Measurements from ENCODE around the gene GAL3ST3.
"Not testable (repeated sequence)": the region's sequence is repeated elsewhere in the genome, so short reads cannot be mapped to it uniquely, and the experiment has no call there.

Gene GAL3ST3

GRCh38 chr11:66042227-66042995, 6.5 kb downstream of the GAL3ST3 start:
- no peak for FAIRE-seq

- no peak for FAIRE-seq
Measured at GRCh38 chr11:66039765-66040164, 9.2 kb downstream of the GAL3ST3 start.

DNA sequence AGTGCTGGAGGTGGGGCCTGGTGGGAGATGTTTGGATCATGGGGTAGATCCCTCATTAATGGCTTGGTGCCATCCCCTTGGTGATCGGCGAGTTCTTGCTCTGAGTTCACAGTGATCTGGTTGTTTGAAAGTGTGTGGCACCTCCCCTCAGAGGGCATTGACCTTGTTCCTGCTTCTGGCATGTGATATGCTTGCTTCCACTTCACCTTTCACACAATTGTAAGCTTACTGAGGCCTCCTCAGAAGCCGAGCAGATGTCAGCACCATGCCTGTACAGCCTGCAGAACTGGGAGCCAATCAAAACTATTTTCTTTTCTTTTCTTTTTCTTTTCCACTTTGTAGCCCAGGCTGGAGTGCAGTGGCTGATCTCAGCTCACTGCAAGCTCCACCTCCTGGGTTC, 11.6 kb downstream of the GAL3ST3 start:
- no peak for FAIRE-seq

DNA sequence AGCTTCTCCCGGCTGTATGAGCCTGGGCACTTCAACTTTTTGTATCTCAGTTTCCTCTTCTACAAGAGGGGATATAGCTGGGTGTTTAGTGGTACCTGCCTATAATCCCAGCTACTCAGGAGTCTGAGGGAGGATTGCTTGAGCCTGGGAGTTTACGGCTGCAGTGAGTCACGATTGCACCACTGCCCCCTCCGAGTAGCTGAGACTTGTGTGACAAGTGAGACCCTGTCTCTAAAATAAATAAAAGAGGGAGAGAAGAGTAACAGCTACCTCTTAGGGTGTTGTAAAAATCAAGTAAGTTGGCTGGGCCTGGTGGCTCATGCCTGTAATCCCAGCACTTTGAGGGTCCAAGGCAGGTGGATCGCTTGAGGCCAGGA, 12.6 kb downstream of the GAL3ST3 start:
- no peak for FAIRE-seq

GRCh38 chr11:66035653-66036333, 13.2 kb downstream of the GAL3ST3 start:
- no peak for FAIRE-seq

DNA sequence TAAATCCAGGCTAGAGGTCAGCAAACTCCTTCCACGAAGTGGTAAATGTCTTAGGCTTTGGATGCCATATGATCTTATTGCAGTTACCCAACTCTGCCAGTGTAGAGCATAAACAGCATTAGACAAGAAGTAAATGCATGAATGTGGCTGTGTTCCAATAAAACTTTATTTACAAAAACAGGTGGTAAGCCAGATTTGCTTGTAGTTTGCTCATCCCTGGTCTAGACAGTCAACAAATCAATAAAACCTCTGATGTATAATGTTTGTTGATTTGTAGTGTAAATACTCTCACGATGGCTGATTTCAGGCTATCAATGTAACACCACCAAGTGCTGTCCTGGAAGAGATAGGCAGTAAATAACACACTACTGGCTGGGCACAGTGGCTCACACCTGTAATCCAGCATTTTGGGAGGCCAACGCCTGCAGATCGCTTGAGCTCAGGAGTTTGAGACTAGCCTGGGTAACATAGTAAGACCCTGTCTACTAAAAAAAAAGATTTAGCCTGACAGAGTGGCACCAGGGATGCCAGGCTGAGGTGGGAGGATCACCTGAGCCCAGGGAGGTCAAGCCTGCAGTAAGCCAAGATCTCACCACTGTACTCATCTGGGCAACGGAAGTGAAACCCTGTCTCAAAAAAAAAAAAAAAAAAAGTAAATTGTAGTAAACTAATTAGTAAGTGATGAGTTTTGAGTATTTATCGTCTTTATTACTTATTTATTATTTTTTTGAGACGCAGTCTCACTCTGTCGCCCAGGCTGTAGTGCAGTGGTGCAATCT, 15.8 kb downstream of the GAL3ST3 start:
- no peak for FAIRE-seq

- no peak for FAIRE-seq
Measured at GRCh38 chr11:66026017-66026529, 22.9 kb downstream of the GAL3ST3 start, which contains the start of gene CATSPER1. CATSPER1 (minus strand) TSS chr11:66026479; CDS start chr11:66026379, 100 bp downstream.

DNA sequence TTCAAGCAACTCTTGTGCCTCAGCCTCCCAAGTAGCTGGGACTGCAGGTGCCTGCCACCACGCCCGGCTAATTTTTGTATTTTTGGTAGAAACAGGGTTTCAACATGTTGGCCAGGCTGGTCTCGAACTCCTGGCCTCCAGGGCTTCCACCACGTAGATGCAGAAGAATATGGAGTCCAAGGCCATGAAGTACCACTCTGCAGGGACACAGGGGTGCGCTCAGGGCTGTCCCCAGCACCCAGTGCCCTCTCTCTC, 25.8 kb downstream of the GAL3ST3 start:
- not testable (repeated sequence) for FAIRE-seq

DNA sequence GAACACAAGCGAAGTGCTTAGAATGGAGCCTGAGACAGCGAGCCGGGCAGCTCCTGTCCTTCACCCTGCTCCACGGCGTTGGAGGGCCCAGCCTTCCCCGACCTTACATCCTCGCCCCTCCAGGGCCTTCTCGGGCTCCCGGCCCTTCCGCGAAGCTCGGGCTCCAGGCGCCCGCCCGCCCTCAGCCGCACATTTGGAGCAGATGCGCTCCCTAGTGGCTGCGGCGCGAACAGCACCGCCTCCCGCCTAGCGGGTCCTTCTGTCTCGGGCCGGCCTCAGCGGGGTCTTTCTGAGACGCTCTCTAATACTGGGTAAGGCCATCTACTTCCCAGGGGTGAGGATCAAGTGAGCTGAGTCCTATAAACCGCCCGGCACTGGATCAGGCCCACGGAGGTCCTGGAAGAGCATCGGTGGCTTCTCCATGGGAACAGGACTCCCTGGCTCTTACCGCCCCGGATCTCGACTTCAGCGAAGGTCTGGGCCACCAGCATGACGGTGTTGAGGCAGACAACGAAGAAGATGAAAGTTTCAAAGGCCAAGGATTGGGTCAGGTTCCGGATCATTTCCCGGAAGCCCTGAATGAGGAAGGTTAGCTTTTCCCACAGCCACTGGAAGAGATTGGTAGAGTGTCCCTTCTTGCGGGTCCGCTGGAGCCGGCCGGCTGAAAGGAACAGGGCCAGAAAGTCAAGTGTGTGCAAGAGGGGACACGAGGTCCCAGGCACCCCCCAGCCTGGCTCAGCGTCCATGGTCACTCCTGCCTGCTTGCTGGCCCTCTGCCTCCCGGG, 26.4 kb downstream of the GAL3ST3 start:
- FAIRE-seq, result no peak

DNA sequence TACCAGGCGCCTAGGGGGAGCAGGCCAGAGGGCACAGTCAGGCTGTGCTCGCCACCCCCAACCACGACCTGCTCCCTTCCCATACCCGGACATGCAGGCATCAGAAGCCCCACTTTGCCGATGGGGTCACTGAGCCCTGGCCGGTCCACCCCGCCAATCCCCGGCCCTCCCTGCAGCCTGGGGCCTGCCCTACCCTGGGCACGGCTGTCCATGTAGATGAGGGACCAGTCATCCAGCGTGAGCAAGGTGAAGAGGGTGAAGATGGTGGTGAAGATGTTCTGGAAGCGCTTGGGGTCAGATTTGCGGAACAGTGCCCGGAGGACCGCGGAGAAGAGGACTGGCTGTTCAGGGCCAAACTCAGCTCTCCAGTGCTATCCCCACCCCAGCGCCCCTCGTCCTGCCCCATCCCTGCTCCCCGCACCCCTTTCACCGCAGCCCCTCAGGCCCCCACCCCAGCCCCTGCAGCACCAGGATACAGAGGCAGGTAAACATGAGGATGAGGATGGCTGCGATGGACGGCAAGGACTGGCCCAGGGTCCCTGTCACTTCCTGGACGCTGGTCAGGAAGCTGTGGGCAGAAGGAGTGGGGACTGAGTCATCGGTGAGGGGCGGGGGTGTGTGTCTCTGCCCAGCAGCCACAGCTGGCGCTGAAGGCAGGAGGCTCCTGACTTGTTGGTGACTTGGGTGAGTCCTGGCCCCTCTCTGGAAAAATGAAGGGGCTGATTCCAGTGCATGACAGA, 28.2 kb downstream of the GAL3ST3 start:
- FAIRE-seq, result no peak

DNA sequence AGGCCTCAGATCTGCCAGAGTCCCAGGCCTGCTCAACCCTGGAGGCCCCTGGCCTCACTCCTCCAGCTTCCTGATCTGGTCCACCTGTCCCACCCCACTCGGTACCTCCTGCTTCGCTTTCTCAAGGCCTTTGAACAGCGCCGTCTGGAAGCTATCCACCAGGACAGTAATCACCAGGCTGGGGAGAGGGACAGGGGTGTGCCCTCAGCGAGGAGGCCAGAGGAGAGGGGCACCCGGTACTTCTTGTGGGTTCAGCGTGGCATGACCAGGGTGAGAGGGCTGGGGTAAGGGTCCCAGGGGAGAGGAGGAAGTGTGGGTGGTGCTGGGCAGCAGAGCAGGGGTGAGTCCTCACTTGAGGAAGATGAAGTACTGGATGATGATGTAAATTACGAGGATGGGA, 28.7 kb downstream of the GAL3ST3 start:
- no peak for FAIRE-seq

DNA sequence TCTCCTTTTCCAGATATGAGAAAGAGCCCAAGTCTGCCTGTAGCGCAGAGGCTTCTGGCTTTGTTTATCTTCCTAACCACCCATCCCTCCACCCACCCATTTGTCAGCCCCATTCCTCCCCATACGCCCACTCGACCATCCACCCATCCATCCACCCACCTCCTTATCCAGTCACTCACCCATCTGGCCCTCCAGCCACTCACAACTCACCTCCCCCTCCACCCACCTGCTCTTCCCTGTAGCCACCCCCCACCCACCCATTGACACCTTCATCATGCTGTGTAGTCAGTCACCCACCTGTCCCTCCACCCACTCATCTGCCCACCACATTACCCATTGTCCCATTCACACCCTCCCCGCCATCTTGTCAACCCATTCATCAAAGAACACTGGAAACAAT, 31.6 kb downstream of the GAL3ST3 start:
- no peak for FAIRE-seq

GRCh38 chr11:66016793-66017177, 32.2 kb downstream of the GAL3ST3 start:
- no peak for FAIRE-seq

GRCh38 chr11:66015936-66016792, 32.8 kb downstream of the GAL3ST3 start:
- no peak for FAIRE-seq

DNA sequence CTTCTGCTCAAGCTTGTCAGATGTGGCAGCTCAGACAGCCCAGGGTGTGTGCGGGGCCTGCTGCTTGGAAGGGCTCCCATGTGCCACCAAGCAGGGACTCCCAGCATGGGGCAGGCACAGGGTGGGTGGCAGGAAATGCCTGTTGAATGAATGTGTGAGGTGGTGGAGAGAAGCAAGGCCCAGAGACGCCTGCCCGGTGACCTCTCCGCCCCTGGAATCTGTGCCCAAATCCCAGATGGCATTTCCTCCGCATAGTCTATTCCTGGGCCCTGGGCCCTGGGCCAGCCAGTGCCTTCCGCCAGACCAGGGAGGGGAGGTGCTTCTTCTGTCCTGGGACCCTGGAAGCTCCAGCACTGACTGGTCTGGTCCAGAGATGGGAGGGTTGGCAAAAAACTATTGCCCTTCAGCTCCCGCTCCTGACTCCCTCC, 33.5 kb downstream of the GAL3ST3 start:
- FAIRE-seq, result no peak

- no peak for FAIRE-seq
Measured at GRCh38 chr11:66014804-66015453, 34.0 kb downstream of the GAL3ST3 start.

DNA sequence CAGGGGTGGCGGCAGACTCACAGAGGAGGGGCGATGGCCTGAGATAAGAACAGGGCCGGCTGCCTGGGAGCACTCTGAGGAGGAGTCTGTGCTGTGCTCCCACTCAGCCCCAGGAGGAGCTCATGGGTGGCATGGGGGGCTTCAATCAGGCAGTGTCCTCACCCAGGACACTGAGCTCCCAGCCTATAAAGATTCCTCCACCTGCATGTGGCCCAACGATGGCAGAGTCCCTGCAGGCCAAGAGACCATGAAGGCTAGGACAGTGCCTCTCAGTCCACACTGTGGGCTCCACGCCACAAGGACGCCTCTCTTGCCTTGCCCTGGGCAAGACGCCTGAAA, 35.2 kb downstream of the GAL3ST3 start:
- no peak for FAIRE-seq

DNA sequence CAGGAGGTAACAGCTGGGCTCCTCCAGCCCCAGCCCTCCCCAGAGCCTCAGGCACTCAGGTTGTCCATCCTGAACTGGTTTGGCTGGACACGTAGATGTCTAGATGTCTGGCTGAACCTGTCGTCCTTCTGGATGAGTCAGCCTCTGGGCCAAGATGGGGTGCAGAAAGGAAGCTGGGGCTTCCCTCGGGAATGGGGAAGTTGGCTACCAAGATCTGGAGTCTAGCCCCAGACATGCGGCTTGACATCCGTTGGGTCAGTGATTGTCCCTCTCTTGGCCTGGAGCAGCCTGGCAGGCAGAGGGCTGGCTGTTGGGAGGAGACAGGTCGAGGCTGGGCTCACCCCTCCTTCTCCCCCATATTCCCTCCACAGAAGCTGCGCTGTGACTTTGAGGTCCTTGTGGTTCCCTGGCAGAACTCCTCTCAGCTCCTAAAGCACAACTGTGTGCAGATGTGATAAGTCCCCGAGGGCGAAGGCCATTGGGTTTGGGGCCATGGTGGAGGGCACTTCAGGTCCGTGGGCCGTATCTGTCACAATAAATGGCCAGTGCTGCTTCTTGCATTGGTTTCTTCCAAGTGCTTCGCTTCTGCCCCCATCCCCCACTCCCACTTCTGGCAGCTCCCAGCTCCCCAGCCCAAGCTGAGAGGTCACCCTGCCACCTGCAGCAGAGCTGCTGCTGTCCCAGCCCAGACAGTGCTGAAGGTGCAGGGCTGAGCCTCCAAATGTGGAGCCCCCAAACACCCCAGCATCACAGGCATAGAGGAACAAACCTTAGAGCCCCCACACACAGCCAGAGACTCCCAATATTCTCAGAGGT, 35.8 kb downstream of the GAL3ST3 start:
- FAIRE-seq, result no peak

GRCh38 chr11:66012371-66012945, 36.5 kb downstream of the GAL3ST3 start:
- FAIRE-seq, result no peak

Data from islet of Langerhans (tissue), 1 donor.